Stimulated activated CD8-positive, alpha-beta memory T cell treated with anti-CD3 and anti-CD28 coated beads, Interleukin-15, amount 100 ng/mL, for 24 hours (primary cell): Measurements from ENCODE around the gene PLD5.

Experiments used
- DNase-seq: peaks from one replicate; pipeline ENCODE4 v3.0.0-alpha.2; 2020; ENCODE audit warnings: low read depth

The PLD5 gene

GRCh38 chr1:242056988-242057744 is 467.3 kb downstream of the PLD5 start:
- no peak for DNase-seq

GRCh38 chr1:242055749-242056320 is 468.7 kb downstream of the PLD5 start:
- no peak for DNase-seq

- no peak for DNase-seq
Observed at GRCh38 chr1:242043165-242043564, 481.3 kb downstream of the PLD5 start.

- no peak for DNase-seq
Observed at GRCh38 chr1:242034392-242034791, 490.1 kb downstream of the PLD5 start.

- no peak for DNase-seq
Observed at GRCh38 chr1:242033447-242033846, 491.1 kb downstream of the PLD5 start.
